ENCODE measurements around the gene DNER.
"Not testable (repeated sequence)": the region's sequence is repeated elsewhere in the genome, so short reads cannot be mapped to it uniquely, and the experiment has no call there.

DNER gene

DNA sequence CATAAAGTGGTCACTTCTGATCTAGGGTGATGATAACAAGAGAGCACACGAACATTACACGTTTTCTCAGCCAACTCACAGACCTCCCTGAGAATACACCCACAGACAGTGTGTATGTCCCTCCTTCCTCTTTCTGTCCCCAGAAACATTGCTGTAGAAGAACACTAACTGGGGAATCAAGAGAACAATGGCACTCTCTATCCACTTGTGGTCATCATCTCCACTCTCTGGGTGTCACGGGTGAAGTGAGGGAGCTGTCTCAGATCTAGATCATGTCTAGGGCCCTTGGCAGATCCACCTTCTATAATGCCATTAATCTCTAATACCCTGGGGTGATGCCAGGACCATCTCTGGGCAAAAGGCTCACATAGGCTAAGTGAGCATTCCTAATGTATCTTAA is 97.9 kb downstream of the DNER start:
- DNase-seq (ENCODE audit: low read depth), result no peak
- in situ Hi-C loops (cut with HindIII; ENCODE audit: low sequenced_read_pairs), result no loop called here
- TF ChIP-seq, protein P1, sequence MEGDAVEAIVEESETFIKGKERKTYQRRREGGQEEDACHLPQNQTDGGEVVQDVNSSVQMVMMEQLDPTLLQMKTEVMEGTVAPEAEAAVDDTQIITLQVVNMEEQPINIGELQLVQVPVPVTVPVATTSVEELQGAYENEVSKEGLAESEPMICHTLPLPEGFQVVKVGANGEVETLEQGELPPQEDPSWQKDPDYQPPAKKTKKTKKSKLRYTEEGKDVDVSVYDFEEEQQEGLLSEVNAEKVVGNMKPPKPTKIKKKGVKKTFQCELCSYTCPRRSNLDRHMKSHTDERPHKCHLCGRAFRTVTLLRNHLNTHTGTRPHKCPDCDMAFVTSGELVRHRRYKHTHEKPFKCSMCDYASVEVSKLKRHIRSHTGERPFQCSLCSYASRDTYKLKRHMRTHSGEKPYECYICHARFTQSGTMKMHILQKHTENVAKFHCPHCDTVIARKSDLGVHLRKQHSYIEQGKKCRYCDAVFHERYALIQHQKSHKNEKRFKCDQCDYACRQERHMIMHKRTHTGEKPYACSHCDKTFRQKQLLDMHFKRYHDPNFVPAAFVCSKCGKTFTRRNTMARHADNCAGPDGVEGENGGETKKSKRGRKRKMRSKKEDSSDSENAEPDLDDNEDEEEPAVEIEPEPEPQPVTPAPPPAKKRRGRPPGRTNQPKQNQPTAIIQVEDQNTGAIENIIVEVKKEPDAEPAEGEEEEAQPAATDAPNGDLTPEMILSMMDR (IDR thresholded peaks at IDR 0.05; ENCODE audit: low read depth, low read length, missing control alignments), result no peak
- no peak overlapping the region for H3K4me3 ChIP-seq (ENCODE audit: low read depth, low read length)

DNA sequence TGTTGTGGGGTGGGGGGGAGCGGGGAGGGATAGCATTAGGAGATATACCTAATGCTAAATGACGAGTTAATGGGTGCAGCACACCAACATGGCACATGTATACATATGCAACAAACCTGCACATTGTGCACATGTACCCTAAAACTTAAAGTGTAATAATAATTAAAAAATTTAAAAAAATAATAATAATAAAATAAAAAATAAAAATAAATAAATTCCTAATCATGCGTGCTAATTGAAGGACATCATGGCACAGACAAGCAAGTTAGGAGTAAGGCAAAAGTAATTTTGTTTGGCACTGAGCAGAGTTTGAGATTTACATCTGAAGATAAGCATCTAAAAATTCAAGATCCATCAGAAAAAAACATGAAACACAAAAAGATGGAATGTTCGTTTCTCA is 100.3 kb downstream of the DNER start:
- H3K4me3 ChIP-seq (ENCODE audit: low read depth, low read length); in situ Hi-C loops (cut with HindIII; ENCODE audit: low sequenced_read_pairs); DNase-seq (ENCODE audit: low read depth): not testable (repeated sequence)

DNA sequence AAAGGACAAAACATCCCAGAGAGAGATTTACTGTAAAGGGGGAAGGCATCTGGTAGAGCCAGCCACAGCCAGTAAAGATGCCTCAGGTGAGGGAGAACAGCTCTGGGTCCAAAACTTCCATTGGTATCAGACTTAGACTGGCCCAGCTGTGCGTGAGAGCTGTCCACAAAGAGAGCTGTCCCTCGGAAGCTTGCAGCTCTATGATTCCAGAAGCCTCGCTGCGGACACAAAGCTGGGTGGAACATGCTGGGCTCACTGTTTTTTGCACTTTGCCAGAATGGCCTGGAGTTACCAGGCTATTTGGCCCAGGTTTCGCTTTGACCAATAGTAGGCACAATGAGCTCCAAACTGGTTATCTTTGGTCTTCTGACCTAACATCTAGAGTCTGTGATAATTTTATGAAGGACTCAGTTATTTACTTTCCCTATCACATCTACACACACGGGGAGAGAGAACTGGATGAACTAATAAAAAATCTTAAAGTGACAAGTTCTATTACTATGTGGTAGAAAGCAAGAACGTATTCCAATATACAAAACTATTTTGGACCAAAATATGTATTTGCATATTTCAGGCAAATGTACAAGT is 101.9 kb downstream of the DNER start:
- in situ Hi-C loops (cut with HindIII; ENCODE audit: low sequenced_read_pairs), result no loop called here
- DNase-seq (ENCODE audit: low read depth), result no peak
- H3K4me3 ChIP-seq (ENCODE audit: low read depth, low read length), result no peak overlapping the region
- TF ChIP-seq, protein P1 (IDR thresholded peaks at IDR 0.05; ENCODE audit: low read depth, low read length, missing control alignments), result no peak

DNA sequence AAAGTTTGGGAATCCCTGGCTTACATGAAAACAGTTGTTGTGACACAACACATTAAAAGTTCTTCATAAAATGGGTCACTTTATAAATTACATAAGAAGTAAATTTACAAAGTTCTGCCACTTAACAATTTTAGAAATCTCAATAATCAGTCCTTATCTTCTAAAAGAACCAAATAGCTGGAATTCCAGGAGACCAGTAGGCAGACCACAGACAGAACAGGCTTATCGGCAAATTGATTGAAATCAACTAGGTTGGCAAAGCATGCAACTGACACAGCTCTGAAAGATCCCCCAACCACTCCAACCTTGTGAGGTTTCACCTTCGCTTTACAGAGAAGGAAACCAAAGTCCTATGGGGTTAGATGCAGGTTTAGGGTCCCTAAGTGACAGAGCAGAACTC is 103.0 kb downstream of the DNER start:
- TF ChIP-seq, protein P1 (IDR thresholded peaks at IDR 0.05; ENCODE audit: low read depth, low read length, missing control alignments), result no peak
- no peak overlapping the region for H3K4me3 ChIP-seq (ENCODE audit: low read depth, low read length)
- no peak for DNase-seq (ENCODE audit: low read depth)
- in situ Hi-C loops (cut with HindIII; ENCODE audit: low sequenced_read_pairs), result no loop called here

DNA sequence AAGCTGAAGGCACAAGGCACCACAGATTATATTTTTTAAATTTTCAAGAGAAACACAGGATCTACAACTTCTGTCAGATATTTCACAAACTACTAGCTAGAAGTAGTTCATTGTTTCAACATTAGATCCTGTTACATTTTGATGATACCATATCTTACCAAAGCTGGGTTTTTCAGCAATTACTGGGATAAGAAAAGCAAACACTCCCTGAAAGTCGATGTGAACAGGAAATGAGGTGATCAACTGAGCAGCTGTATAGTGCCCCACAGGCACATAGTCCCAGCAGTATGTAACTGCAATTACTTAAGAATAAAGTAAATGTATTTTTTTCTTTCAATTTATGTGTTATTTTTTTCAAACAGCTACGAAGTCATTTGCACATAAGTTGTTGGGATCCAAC is 103.5 kb downstream of the DNER start:
- in situ Hi-C loops (cut with HindIII; ENCODE audit: low sequenced_read_pairs), result no loop called here
- no peak for DNase-seq (ENCODE audit: low read depth)
- no peak overlapping the region for H3K4me3 ChIP-seq (ENCODE audit: low read depth, low read length)
- TF ChIP-seq, protein P1 (IDR thresholded peaks at IDR 0.05; ENCODE audit: low read depth, low read length, missing control alignments), result no peak

DNA sequence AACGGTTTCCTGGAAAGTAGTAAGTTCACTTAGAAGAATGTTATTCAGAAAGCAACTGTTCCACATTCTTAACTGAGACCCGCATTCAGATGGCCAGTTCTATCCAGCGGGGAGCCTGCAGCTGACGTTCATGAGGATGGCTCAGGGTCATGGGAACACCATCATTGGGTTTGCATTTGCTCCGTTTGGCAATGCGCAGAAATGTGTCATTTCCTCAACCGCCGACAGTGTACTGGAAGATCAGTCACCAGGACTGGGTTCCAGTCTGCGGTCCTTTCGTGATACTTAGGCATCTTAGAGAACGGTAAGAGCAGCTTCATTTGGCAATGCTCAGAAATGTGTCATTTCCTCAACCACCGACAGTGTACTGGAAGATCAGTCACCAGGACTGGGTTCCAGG is 104.0 kb downstream of the DNER start:
- no peak overlapping the region for H3K4me3 ChIP-seq (ENCODE audit: low read depth, low read length)
- peak; percentile 39 for DNase-seq (ENCODE audit: low read depth)
- TF ChIP-seq, protein P1 (IDR thresholded peaks at IDR 0.05; ENCODE audit: low read depth, low read length, missing control alignments), result no peak
- in situ Hi-C loops (cut with HindIII; ENCODE audit: low sequenced_read_pairs), result no loop called here

DNA sequence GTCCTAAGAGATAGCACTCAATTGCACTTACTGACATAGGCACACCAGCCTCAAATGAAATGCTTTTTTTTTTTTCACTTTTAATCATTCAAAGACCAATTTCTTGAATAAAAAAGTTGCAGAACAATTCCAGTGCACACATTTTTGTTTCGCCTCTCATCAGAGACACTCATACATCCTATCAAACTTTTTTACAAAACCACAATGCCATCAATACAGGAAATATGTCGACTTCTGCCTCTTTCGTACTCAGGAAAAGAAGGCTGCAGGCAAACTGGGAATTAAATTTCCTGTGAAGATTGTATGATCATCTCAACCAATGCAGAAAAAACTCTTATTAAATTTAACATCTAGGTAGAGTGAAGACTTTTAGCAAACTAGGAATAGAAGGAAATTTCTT is 112.4 kb downstream of the DNER start:
- in situ Hi-C loops (cut with HindIII; ENCODE audit: low sequenced_read_pairs), result no loop called here
- no peak overlapping the region for H3K4me3 ChIP-seq (ENCODE audit: low read depth, low read length)
- TF ChIP-seq, protein P1 (IDR thresholded peaks at IDR 0.05; ENCODE audit: low read depth, low read length, missing control alignments), result no peak
- no peak for DNase-seq (ENCODE audit: low read depth)

Measured in astrocyte of the cerebellum (primary cell).